Measurements from ENCODE around the gene ZNF366. TPM values are rescaled to one million over a fixed set of nuclear protein-coding genes. Genes with fewer than 3 reads are reported as not detected.

Gene ZNF366
- total and polyA plus RNA-seq, 2 of the 13 experiments (the other 11 are each of a cell fraction or from before 2014, with no cell fraction given), result not detected

GRCh38 chr5:72541501-72542225 lies 34.5 kb upstream of the ZNF366 start (continued):
- no peak for TF ChIP-seq ZNF710 (CRISPR knock-in tag; IDR thresholded peaks at IDR 0.05; ENCODE audit: borderline replicate concordance)
- no peak for TF ChIP-seq PRDM15 (CRISPR knock-in tag; IDR thresholded peaks at IDR 0.05)
- TF ChIP-seq ZNF670 (CRISPR knock-in tag; IDR thresholded peaks at IDR 0.05; ENCODE audit: borderline replicate concordance), result no peak

GRCh38 chr5:72540759-72541438 lies 33.7 kb upstream of the ZNF366 start:
- no peak overlapping the region for H2AFZ ChIP-seq (ENCODE audit: low read length)
- in situ Hi-C loops (cut with HindIII; ENCODE audit: extremely low pct_ligation_motif_present, low pct_unique_long_range_greater_than_20kb), result no loop called here
- intact Hi-C loops (cut with micrococcal nuclease; ENCODE audit: unreplicated experiment), result no loop called here
- no peak overlapping the region for H3K4me2 ChIP-seq (ENCODE audit: low read depth, low read length)
- ATAC-seq (no peak), FAIRE-seq (no peak), DNase-seq (ENCODE audit: low spot score) (no peak)
- H3K36me3 ChIP-seq (replicated peaks in 1 of 2; ENCODE audit: control insufficient read depth in 1 of 2, insufficient read depth in 2 of 2, low read length in 2 of 2), result no peaks in the 10 kb centered on the region
- no peaks in the 10 kb centered on the region for H3K4me1 ChIP-seq (ENCODE audit: insufficient read depth, low read length)
- ChIA-PET CTCF (ENCODE audit: low intra/inter-chr PET ratio, low total read pairs) (no interaction called here), POLR2A (no interaction called here)
- H3K9me3 ChIP-seq (ENCODE audit: low read length), result no peaks in the 10 kb centered on the region
- WGBS (ENCODE audit: low lambda C conversion rate), result 61% methylated on average over 7 of the region's 7 CpGs
- H3K27me3 ChIP-seq (ENCODE audit: control insufficient read depth in 1 of 2, insufficient read depth in 2 of 2, low read length in 2 of 2), result no peaks in the 10 kb centered on the region
- no peak overlapping the region for H3K27ac ChIP-seq (ENCODE audit: extremely low read length, insufficient read depth, low read length)
- H3K79me2 ChIP-seq (ENCODE audit: insufficient read depth, low read length), result no peaks in the 10 kb centered on the region
- no peaks in the 10 kb centered on the region for H4K20me1 ChIP-seq (ENCODE audit: insufficient read depth, low read length)
- no peak overlapping the region for H3K9ac ChIP-seq (ENCODE audit: insufficient read depth, low read depth, low read length)
- no peak overlapping the region for H3K4me3 ChIP-seq (replicated peaks in 1 of 3; ENCODE audit: insufficient read depth in 1 of 3, low read depth in 2 of 3, low read length in 3 of 3)
- no TSS peak for BruUV-seq (replicated peaks)
- TF ChIP-seq AGO2 (optimal IDR thresholded peaks at IDR 0.05; ENCODE audit: low read depth, low read length), result no peak
- no peak for TF ChIP-seq ZNF546 (CRISPR knock-in tag; conservative IDR thresholded peaks at IDR 0.05)
- no peak for TF ChIP-seq BORCS8-MEF2B (CRISPR knock-in tag; IDR thresholded peaks at IDR 0.05)
- TF ChIP-seq AHDC1 (CRISPR knock-in tag; IDR thresholded peaks at IDR 0.05; ENCODE audit: borderline replicate concordance), result no peak

All from HepG2 (cell line).